KG1 (cell line): Measurements from ENCODE around the gene SSMEM1.
"Not testable (repeated sequence)": the region's sequence is repeated elsewhere in the genome, so short reads cannot be mapped to it uniquely, and the experiment has no call there.

Experiments
- DNase-seq: peaks from one replicate; lab custom pipeline; 2025; lab: John Stamatoyannopoulos, UW

Gene SSMEM1

GRCh38 chr7:130249626-130250025 is 42.0 kb downstream of the SSMEM1 start:
- not testable (repeated sequence) for DNase-seq

GRCh38 chr7:130254555-130254954 is 46.9 kb downstream of the SSMEM1 start:
- DNase-seq: no peak

- no peak for DNase-seq
These were observed 49.0 kb downstream of the SSMEM1 start for GRCh38 chr7:130256704-130257103.

GRCh38 chr7:130258494-130259078 is 50.9 kb downstream of the SSMEM1 start:
- DNase-seq: no peak

- no peak for DNase-seq
These were observed 54.8 kb downstream of the SSMEM1 start for GRCh38 chr7:130262448-130262847.

GRCh38 chr7:130263130-130263529 is 55.5 kb downstream of the SSMEM1 start:
- no peak for DNase-seq
